Measurements from ENCODE around the gene PRKCA.
A peak's percentile ranks its signal among the peaks of the same experiment; 100 is the strongest.

The PRKCA gene

DNA sequence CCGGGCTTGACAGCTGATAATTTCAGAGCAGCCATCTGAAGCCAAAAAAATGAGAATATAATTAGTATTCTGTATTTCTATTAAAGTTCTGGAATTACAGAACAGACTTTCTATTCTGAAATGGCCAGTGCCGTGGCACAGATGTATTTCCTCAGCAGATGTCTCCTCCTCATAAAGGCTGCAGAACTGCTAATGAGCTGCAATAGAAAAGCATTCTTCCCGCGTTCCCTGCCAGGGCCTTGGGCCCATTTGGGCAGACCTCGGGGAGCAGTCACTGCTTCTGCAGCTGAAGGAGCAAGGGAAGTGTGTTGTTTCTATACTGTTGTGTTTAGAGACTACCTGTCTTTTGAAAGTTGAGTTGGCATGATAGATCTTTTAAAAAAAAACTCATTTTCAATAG, 379.9 kb downstream of the PRKCA start (continued):
- TF ChIP-seq PATZ1 (CRISPR knock-in tag; IDR thresholded peaks at IDR 0.05; ENCODE audit: borderline replicate concordance) (no peak), ZNF8 (CRISPR knock-in tag; IDR thresholded peaks at IDR 0.05) (no peak), ISL1 (CRISPR knock-in tag; IDR thresholded peaks at IDR 0.05) (no peak), SNAI2 (CRISPR knock-in tag; IDR thresholded peaks at IDR 0.05) (no peak), BACH2 (CRISPR knock-in tag; IDR thresholded peaks at IDR 0.05; ENCODE audit: borderline replicate concordance) (no peak), ZNF70 (CRISPR knock-in tag; IDR thresholded peaks at IDR 0.05) (no peak), PPARA (CRISPR knock-in tag; IDR thresholded peaks at IDR 0.05; ENCODE audit: borderline replicate concordance) (no peak), TCF4 (CRISPR knock-in tag; IDR thresholded peaks at IDR 0.05; ENCODE audit: borderline replicate concordance) (no peak), TOX (CRISPR knock-in tag; IDR thresholded peaks at IDR 0.05; ENCODE audit: borderline replicate concordance) (no peak)

- ATAC-seq = peak; percentile 37
- TF ChIP-seq CSDC2 (CRISPR knock-in tag; IDR thresholded peaks at IDR 0.05) (no peak), TCF4 (CRISPR knock-in tag; IDR thresholded peaks at IDR 0.05; ENCODE audit: borderline replicate concordance) (no peak), BACH2 (CRISPR knock-in tag; IDR thresholded peaks at IDR 0.05; ENCODE audit: borderline replicate concordance) (no peak), ARNTL (CRISPR knock-in tag; IDR thresholded peaks at IDR 0.05; ENCODE audit: borderline replicate concordance, low read depth) (no peak)
These were observed 381.8 kb downstream of the PRKCA start for GRCh38 chr17:66684261-66684660.

DNA sequence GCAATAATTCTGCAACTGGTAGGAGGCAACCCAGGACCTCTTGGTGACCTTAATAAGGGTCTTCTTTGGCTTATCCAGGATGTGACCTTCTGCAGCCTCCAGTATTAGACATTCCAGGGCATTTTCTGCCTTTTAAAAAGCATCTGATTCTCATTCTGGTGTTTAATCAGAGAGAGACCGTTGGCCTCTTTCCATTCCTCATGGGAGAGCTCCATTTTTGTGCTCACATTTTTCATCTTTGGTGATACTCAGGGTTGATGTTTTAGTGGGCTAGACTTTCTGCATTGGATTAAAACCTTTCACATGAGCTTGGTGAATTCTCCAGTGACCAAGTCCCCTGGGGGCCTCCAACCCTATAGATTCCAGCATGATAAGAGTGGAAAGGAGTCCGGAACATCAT, 382.3 kb downstream of the PRKCA start:
- ATAC-seq = no peak
- TF ChIP-seq ISL1 (CRISPR knock-in tag; IDR thresholded peaks at IDR 0.05) (no peak), BACH2 (CRISPR knock-in tag; IDR thresholded peaks at IDR 0.05; ENCODE audit: borderline replicate concordance) (no peak), TOX (CRISPR knock-in tag; IDR thresholded peaks at IDR 0.05; ENCODE audit: borderline replicate concordance) (no peak), PATZ1 (CRISPR knock-in tag; IDR thresholded peaks at IDR 0.05; ENCODE audit: borderline replicate concordance) (no peak), ZFP30 (CRISPR knock-in tag; IDR thresholded peaks at IDR 0.05) (no peak), OSR1 (CRISPR knock-in tag; IDR thresholded peaks at IDR 0.05) (no peak), ZNF70 (CRISPR knock-in tag; IDR thresholded peaks at IDR 0.05) (no peak), ZC3H10 (CRISPR knock-in tag; IDR thresholded peaks at IDR 0.05) (no peak), PPARA (CRISPR knock-in tag; IDR thresholded peaks at IDR 0.05; ENCODE audit: borderline replicate concordance) (no peak)
- TF ChIP-seq, protein P1, sequence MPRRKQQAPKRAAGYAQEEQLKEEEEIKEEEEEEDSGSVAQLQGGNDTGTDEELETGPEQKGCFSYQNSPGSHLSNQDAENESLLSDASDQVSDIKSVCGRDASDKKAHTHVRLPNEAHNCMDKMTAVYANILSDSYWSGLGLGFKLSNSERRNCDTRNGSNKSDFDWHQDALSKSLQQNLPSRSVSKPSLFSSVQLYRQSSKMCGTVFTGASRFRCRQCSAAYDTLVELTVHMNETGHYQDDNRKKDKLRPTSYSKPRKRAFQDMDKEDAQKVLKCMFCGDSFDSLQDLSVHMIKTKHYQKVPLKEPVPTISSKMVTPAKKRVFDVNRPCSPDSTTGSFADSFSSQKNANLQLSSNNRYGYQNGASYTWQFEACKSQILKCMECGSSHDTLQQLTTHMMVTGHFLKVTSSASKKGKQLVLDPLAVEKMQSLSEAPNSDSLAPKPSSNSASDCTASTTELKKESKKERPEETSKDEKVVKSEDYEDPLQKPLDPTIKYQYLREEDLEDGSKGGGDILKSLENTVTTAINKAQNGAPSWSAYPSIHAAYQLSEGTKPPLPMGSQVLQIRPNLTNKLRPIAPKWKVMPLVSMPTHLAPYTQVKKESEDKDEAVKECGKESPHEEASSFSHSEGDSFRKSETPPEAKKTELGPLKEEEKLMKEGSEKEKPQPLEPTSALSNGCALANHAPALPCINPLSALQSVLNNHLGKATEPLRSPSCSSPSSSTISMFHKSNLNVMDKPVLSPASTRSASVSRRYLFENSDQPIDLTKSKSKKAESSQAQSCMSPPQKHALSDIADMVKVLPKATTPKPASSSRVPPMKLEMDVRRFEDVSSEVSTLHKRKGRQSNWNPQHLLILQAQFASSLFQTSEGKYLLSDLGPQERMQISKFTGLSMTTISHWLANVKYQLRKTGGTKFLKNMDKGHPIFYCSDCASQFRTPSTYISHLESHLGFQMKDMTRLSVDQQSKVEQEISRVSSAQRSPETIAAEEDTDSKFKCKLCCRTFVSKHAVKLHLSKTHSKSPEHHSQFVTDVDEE (CRISPR knock-in tag; IDR thresholded peaks at IDR 0.05) = no peak
- TF ChIP-seq, protein P2, sequence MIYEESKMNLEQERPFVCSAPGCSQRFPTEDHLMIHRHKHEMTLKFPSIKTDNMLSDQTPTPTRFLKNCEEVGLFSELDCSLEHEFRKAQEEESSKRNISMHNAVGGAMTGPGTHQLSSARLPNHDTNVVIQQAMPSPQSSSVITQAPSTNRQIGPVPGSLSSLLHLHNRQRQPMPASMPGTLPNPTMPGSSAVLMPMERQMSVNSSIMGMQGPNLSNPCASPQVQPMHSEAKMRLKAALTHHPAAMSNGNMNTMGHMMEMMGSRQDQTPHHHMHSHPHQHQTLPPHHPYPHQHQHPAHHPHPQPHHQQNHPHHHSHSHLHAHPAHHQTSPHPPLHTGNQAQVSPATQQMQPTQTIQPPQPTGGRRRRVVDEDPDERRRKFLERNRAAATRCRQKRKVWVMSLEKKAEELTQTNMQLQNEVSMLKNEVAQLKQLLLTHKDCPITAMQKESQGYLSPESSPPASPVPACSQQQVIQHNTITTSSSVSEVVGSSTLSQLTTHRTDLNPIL (CRISPR knock-in tag; IDR thresholded peaks at IDR 0.05; ENCODE audit: low read depth) = no peak

DNA sequence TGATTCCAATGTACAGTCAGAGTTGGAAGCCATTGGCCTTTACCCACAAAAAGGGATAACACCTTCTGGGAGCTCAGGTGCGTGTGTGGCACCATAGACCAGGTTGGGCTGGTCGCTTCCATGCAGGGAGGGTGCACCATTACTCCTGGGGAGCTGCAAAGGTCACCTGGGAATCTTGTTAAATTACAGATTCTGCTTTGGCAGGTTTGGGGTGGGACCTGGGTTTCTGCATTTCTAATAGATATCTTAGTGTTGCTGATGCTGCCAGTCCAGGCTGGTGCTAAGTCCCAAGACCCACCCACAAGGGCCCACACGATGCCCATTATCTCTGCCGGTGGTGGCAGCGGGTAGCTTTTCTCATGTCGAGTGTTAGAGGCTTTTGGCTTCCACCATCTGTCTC, 384.2 kb downstream of the PRKCA start:
- ATAC-seq = no peak
- TF ChIP-seq ISL1 (CRISPR knock-in tag; IDR thresholded peaks at IDR 0.05) (no peak), CSDC2 (CRISPR knock-in tag; IDR thresholded peaks at IDR 0.05) (no peak)
- TF ChIP-seq, protein P3, sequence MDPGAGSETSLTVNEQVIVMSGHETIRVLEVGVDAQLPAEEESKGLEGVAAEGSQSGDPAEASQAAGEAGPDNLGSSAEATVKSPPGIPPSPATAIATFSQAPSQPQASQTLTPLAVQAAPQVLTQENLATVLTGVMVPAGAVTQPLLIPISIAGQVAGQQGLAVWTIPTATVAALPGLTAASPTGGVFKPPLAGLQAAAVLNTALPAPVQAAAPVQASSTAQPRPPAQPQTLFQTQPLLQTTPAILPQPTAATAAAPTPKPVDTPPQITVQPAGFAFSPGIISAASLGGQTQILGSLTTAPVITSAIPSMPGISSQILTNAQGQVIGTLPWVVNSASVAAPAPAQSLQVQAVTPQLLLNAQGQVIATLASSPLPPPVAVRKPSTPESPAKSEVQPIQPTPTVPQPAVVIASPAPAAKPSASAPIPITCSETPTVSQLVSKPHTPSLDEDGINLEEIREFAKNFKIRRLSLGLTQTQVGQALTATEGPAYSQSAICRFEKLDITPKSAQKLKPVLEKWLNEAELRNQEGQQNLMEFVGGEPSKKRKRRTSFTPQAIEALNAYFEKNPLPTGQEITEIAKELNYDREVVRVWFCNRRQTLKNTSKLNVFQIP (CRISPR knock-in tag; IDR thresholded peaks at IDR 0.05; ENCODE audit: borderline replicate concordance, low read depth) = no peak
- TF ChIP-seq, protein P2 (CRISPR knock-in tag; IDR thresholded peaks at IDR 0.05; ENCODE audit: low read depth) = no peak
